SK-N-SH (cell line): ENCODE measurements around the gene MAP3K2.

Experiments
- CHD2 ChIP-seq: fragments of 150-350 bp; IDR thresholded peaks from 2 replicates; pipeline ENCODE4 v1.6.1; 2018; ENCODE audit warnings: low read length; ENCODE audit not compliant: partially characterized antibody
- CTCF ChIP-seq: fragments of 200-600 bp; sonication (generic); IDR thresholded peaks from 2 replicates; pipeline ENCODE4 v1.6.1; 2017; ENCODE audit warnings: antibody characterized with exemption, mild to moderate bottlenecking, moderate library complexity
- EP300 ChIP-seq, 2 experiments: IDR thresholded peaks; 2 replicates each; pipeline versions ENCODE4 v1.4.0 to v1.6.1; 2012; ENCODE audit warnings: borderline replicate concordance in 1 of 2, low read depth in 1 of 2, low read length in 1 of 2
- JUND ChIP-seq: IDR thresholded peaks from 2 replicates; pipeline ENCODE4 v1.4.0; 2012
- POLR2AphosphoS5 ChIP-seq: IDR thresholded peaks from 2 replicates; pipeline ENCODE4 v1.6.1; 2012; ENCODE audit warnings: low read depth, low read length
- RAD21 ChIP-seq: IDR thresholded peaks from 2 replicates; pipeline ENCODE4 v1.6.1; 2012; ENCODE audit warnings: mild to moderate bottlenecking, low read length
- RXRA ChIP-seq: IDR thresholded peaks from 2 replicates; pipeline ENCODE4 v1.4.0; 2012; ENCODE audit warnings: low read depth, mild to moderate bottlenecking, borderline replicate concordance
- SIN3A ChIP-seq: IDR thresholded peaks from 2 replicates; pipeline ENCODE4 v1.6.1; 2012; ENCODE audit warnings: low read depth, mild to moderate bottlenecking, low read length, moderate library complexity, borderline replicate concordance
- TEAD4 ChIP-seq: IDR thresholded peaks from 2 replicates; pipeline ENCODE4 v1.4.0; 2012; ENCODE audit warnings: mild to moderate bottlenecking, borderline replicate concordance; ENCODE audit not compliant: insufficient read depth
- USF1 ChIP-seq: IDR thresholded peaks from 2 replicates; pipeline ENCODE4 v1.4.0; 2012; ENCODE audit warnings: low read depth, borderline replicate concordance
- USF2 ChIP-seq: fragments of 150-350 bp; IDR thresholded peaks from 2 replicates; pipeline ENCODE4 v1.6.1; 2017; ENCODE audit warnings: antibody characterized with exemption, low read length, low read depth, borderline replicate concordance
- YY1 ChIP-seq: IDR thresholded peaks from 2 replicates; pipeline ENCODE4 v1.4.0; 2012; ENCODE audit warnings: low read depth, mild to moderate bottlenecking
- TF ChIP-seq, protein P1 (sequence below): IDR thresholded peaks from 2 replicates; pipeline ENCODE4 v1.4.0; 2012; ENCODE audit warnings: low read depth

- no peak for TF ChIP-seq USF2
- no peak for TF ChIP-seq JUND
- TF ChIP-seq CTCF: no peak
- no peak for TF ChIP-seq YY1
- TF ChIP-seq CHD2: no peak
- no peak for TF ChIP-seq RXRA
- no peak for TF ChIP-seq POLR2AphosphoS5
- TF ChIP-seq USF1: no peak
- no peak for TF ChIP-seq EP300 (IDR thresholded peaks at IDR 0.05; ENCODE audit: borderline replicate concordance in 1 of 2, low read depth in 1 of 2, low read length in 1 of 2)
- no peak for TF ChIP-seq TEAD4
- TF ChIP-seq SIN3A: no peak
- TF ChIP-seq, protein P1, sequence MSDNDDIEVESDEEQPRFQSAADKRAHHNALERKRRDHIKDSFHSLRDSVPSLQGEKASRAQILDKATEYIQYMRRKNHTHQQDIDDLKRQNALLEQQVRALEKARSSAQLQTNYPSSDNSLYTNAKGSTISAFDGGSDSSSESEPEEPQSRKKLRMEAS: no peak
- TF ChIP-seq RAD21: no peak
These were observed 16.9 kb upstream of the MAP3K2 start for GRCh38 chr2:127404466-127405254.
